GM19468 (cell line): ENCODE measurements around the gene PDCD1.
"Not testable (repeated sequence)": the region's sequence is repeated elsewhere in the genome, so short reads cannot be mapped to it uniquely, and the experiment has no call there.

Experiments
- ATAC-seq: cut with Tn5 transposase; IDR thresholded peaks from one replicate; pipeline ENCODE4 v1.9.1; 2021; ENCODE audit warnings: mild to moderate bottlenecking, moderate library complexity, moderate number of reproducible peaks; ENCODE audit not compliant: unreplicated experiment; ENCODE audit errors: extremely low read depth

The PDCD1 gene

GRCh38 chr2:241880311-241881073 lies 21.8 kb upstream of the PDCD1 start:
- ATAC-seq = no peak

GRCh38 chr2:241879326-241879725 lies 20.6 kb upstream of the PDCD1 start:
- ATAC-seq = no peak

GRCh38 chr2:241877989-241878970 lies 19.6 kb upstream of the PDCD1 start:
- ATAC-seq = no peak

GRCh38 chr2:241877197-241877685 lies 18.5 kb upstream of the PDCD1 start:
- ATAC-seq = no peak

- no peak for ATAC-seq
Measured at GRCh38 chr2:241876528-241877196, 18.0 kb upstream of the PDCD1 start.

- not testable (repeated sequence) for ATAC-seq
Measured at GRCh38 chr2:241875754-241876527, 17.2 kb upstream of the PDCD1 start.

- ATAC-seq = no peak
Measured at GRCh38 chr2:241874277-241874925, 15.7 kb upstream of the PDCD1 start.

GRCh38 chr2:241873803-241874110 lies 15.1 kb upstream of the PDCD1 start:
- no peak for ATAC-seq

GRCh38 chr2:241873081-241873802 lies 14.5 kb upstream of the PDCD1 start:
- no peak for ATAC-seq

- ATAC-seq = no peak
Measured at GRCh38 chr2:241872313-241872642, 13.6 kb upstream of the PDCD1 start.

- no peak for ATAC-seq
Measured at GRCh38 chr2:241871538-241872312, 13.0 kb upstream of the PDCD1 start.

GRCh38 chr2:241870611-241871537 lies 12.2 kb upstream of the PDCD1 start:
- ATAC-seq = no peak

GRCh38 chr2:241870081-241870541 lies 11.4 kb upstream of the PDCD1 start:
- no peak for ATAC-seq

GRCh38 chr2:241869087-241869961 lies 10.6 kb upstream of the PDCD1 start, which contains the start of gene RTP5:
TSS of gene RTP5 (plus strand) at chr2:241869729. CDS start at chr2:241869757, 28 bp downstream.
- ATAC-seq = no peak

- ATAC-seq = no peak
Measured at GRCh38 chr2:241868661-241869081, 10.0 kb upstream of the PDCD1 start.
